GM21723 (cell line): ENCODE data around the gene PI3.
"Not testable (repeated sequence)": the region's sequence is repeated elsewhere in the genome, so short reads cannot be mapped to it uniquely, and the experiment has no call there.

Experiments used
- ATAC-seq: cut with Tn5 transposase; IDR thresholded peaks from one replicate; pipeline ENCODE4 v1.9.1; 2021; ENCODE audit warnings: mild to moderate bottlenecking, moderate library complexity; ENCODE audit not compliant: unreplicated experiment

PI3 gene

GRCh38 chr20:45174434-45175364 lies at the start of gene PI3:
Gene PI3 (plus strand): TSS chr20:45174902. CDS start chr20:45174923, 21 bp downstream.
- ATAC-seq, result no peak

- ATAC-seq, result no peak
Observed at GRCh38 chr20:45128099-45128498, 46.6 kb upstream of the PI3 start.

- no peak for ATAC-seq
Observed at GRCh38 chr20:45136911-45137310, 37.8 kb upstream of the PI3 start.

- ATAC-seq, result no peak
Observed at GRCh38 chr20:45138561-45139300, 36.0 kb upstream of the PI3 start.

- ATAC-seq, result not testable (repeated sequence)
Observed at GRCh38 chr20:45139733-45140375, 34.8 kb upstream of the PI3 start.

- no peak for ATAC-seq
Observed at GRCh38 chr20:45140836-45141235, 33.9 kb upstream of the PI3 start.

- ATAC-seq, result no peak
Observed at GRCh38 chr20:45149062-45149461, 25.6 kb upstream of the PI3 start.

GRCh38 chr20:45152405-45152804 lies 22.3 kb upstream of the PI3 start:
- no peak for ATAC-seq

- no peak for ATAC-seq
Observed at GRCh38 chr20:45153147-45153546, 21.6 kb upstream of the PI3 start.

- ATAC-seq, result no peak
Observed at GRCh38 chr20:45153752-45154151, 20.9 kb upstream of the PI3 start.

- no peak for ATAC-seq
Observed at GRCh38 chr20:45154183-45154582, 20.5 kb upstream of the PI3 start.

- not testable (repeated sequence) for ATAC-seq
Observed at GRCh38 chr20:45154794-45155193, 19.9 kb upstream of the PI3 start.

GRCh38 chr20:45156713-45157112 lies 18.0 kb upstream of the PI3 start:
- no peak for ATAC-seq

- ATAC-seq, result no peak
Observed at GRCh38 chr20:45157962-45158361, 16.7 kb upstream of the PI3 start.

- ATAC-seq, result no peak
Observed at GRCh38 chr20:45163083-45163803, 11.5 kb upstream of the PI3 start.

GRCh38 chr20:45164906-45165305 lies 9.8 kb upstream of the PI3 start:
- no peak for ATAC-seq

GRCh38 chr20:45173522-45173921 lies 1.2 kb upstream of the PI3 start:
- ATAC-seq, result no peak

- ATAC-seq, result no peak
Observed at GRCh38 chr20:45176526-45177267, 2.0 kb downstream of the PI3 start.

- no peak for ATAC-seq
Observed at GRCh38 chr20:45179166-45179565, 4.5 kb downstream of the PI3 start.

GRCh38 chr20:45181639-45182038 lies 6.9 kb downstream of the PI3 start:
- ATAC-seq, result no peak
